ENCODE measurements around the gene DCAF6.

The DCAF6 gene

GRCh38 chr1:168065506-168065905 lies 129.0 kb downstream of the DCAF6 start:
- ChIA-PET CTCF (interaction anchor here (0.9 to 2.0 kb wide), 7 partner anchors 11 to 35 kb away, joined by 3 to 5 read pairs (median 4); no protein-coding TSS in a partner anchor), POLR2A (no interaction called here)
- DNase-seq (ENCODE audit: extremely low spot score), result no peak
- TF ChIP-seq CTCF (IDR thresholded peaks at IDR 0.05; ENCODE audit: control extremely low read depth, extremely low read depth, low read depth, missing control alignments), result no peak

- CTCF ChIA-PET, result interaction anchor here (6.7 kb wide), 1 partner anchor 14 kb away, joined by 93 read pairs; no protein-coding TSS in a partner anchor
- no peak for TF ChIP-seq CTCF (IDR thresholded peaks at IDR 0.05; ENCODE audit: control extremely low read depth, extremely low read depth, low read depth, missing control alignments)
- DNase-seq (ENCODE audit: extremely low spot score), result no peak
- POLR2A ChIA-PET, result no interaction called here
Observed at GRCh38 chr1:168069384-168069783, 132.9 kb downstream of the DCAF6 start.

- DNase-seq (ENCODE audit: extremely low spot score), result no peak
- TF ChIP-seq CTCF (IDR thresholded peaks at IDR 0.05; ENCODE audit: control extremely low read depth, extremely low read depth, low read depth, missing control alignments), result no peak
- CTCF ChIA-PET, result interaction anchor here (0.7 to 7.7 kb wide), 3 partner anchors 10 to 19 kb away, joined by 3 to 93 read pairs (median 4); no protein-coding TSS in a partner anchor
- POLR2A ChIA-PET, result no interaction called here
Observed at GRCh38 chr1:168079761-168080160, 143.3 kb downstream of the DCAF6 start.

- peak; percentile 4 for DNase-seq (ENCODE audit: extremely low spot score)
- no peak for TF ChIP-seq CTCF (IDR thresholded peaks at IDR 0.05; ENCODE audit: control extremely low read depth, extremely low read depth, low read depth, missing control alignments)
- ChIA-PET POLR2A (no interaction called here), CTCF (interaction anchor here (0.6 to 7.7 kb wide), 56 partner anchors 12 to 400 kb away, joined by 3 to 93 read pairs (median 5); partner anchors contain the start of genes ADCY10, DCAF6 and MPC2)
Observed at GRCh38 chr1:168081373-168082007, 145.0 kb downstream of the DCAF6 start.

- POLR2A ChIA-PET, result no interaction called here
- DNase-seq (ENCODE audit: extremely low spot score), result peak; percentile 81
- CTCF ChIA-PET, result interaction anchor here (0.6 to 7.7 kb wide), 76 partner anchors 11 to 1223 kb away, joined by 3 to 93 read pairs (median 5); partner anchors contain the start of genes ADCY10, DCAF6, MPC2 and POU2F1
- peak; percentile 94 for TF ChIP-seq CTCF (IDR thresholded peaks at IDR 0.05; ENCODE audit: control extremely low read depth, extremely low read depth, low read depth, missing control alignments)
Observed at GRCh38 chr1:168082008-168082876, 145.8 kb downstream of the DCAF6 start.

Measured in GM10248 (cell line).